ENCODE data around the gene TRIB2. TPM values are rescaled to one million over a fixed set of nuclear protein-coding genes. Genes with fewer than 3 reads are reported as not detected.

Gene TRIB2
- total and polyA plus RNA-seq, 2 donors from 2014 or later = 29.6 to 69.2 TPM

DNA sequence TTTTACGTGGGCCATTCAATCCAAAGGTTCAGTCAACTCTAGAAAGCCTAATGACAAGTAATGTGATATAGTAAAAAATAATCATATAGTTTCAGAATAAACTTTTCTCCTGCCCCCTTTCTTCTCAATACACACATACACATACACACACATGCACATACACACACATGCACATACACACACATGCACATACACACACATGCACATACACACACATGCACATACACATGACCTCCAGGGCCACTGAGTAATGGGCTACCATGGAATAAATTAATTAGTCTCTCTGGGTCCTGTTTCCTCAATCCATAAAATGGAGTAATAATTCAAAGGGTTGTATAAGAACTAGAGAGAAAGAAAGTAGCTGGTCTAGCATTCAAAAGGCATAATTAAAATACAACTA, 5.4 kb upstream of the TRIB2 start:
- TF ChIP-seq, protein P1, sequence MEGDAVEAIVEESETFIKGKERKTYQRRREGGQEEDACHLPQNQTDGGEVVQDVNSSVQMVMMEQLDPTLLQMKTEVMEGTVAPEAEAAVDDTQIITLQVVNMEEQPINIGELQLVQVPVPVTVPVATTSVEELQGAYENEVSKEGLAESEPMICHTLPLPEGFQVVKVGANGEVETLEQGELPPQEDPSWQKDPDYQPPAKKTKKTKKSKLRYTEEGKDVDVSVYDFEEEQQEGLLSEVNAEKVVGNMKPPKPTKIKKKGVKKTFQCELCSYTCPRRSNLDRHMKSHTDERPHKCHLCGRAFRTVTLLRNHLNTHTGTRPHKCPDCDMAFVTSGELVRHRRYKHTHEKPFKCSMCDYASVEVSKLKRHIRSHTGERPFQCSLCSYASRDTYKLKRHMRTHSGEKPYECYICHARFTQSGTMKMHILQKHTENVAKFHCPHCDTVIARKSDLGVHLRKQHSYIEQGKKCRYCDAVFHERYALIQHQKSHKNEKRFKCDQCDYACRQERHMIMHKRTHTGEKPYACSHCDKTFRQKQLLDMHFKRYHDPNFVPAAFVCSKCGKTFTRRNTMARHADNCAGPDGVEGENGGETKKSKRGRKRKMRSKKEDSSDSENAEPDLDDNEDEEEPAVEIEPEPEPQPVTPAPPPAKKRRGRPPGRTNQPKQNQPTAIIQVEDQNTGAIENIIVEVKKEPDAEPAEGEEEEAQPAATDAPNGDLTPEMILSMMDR (IDR thresholded peaks at IDR 0.05; ENCODE audit: borderline replicate concordance, extremely low read depth, insufficient read depth) = no peak
- FAIRE-seq = no peak
- DNase-seq = no peak
- Histone ChIP-seq H3K9me3 (ENCODE audit: control insufficient read depth in 2 of 3, insufficient read depth in 1 of 3, low read length in 3 of 3) (no peaks in the 10 kb centered on the region), H3K4me1 (ENCODE audit: control insufficient read depth in 2 of 3, insufficient read depth in 2 of 3, low read depth in 1 of 3, low read length in 3 of 3) (peaks cover 2 to 19% (median 18%) of the 10 kb centered on the region in 3 donors), H3K4me3 (ENCODE audit: low read length in 3 of 3) (no peak overlapping the region), H3K36me3 (ENCODE audit: control insufficient read depth in 2 of 3, insufficient read depth in 3 of 3, low read length in 3 of 3) (no peaks in the 10 kb centered on the region), H3K27ac (ENCODE audit: low read depth in 2 of 2, low read length in 2 of 2) (no peak overlapping the region), H3K27me3 (ENCODE audit: control insufficient read depth, insufficient read depth, low read length) (no peaks in the 10 kb centered on the region), H3K9ac (ENCODE audit: low read length in 3 of 3) (no peak overlapping the region)
- intact Hi-C loops (cut with DNase I) = no loop called here

GRCh38 chr2:12712881-12713280, 3.9 kb upstream of the TRIB2 start:
- TF ChIP-seq, protein P1 (IDR thresholded peaks at IDR 0.05; ENCODE audit: borderline replicate concordance, extremely low read depth, insufficient read depth) = no peak
- Histone ChIP-seq H3K36me3 (ENCODE audit: control insufficient read depth in 2 of 3, insufficient read depth in 3 of 3, low read length in 3 of 3) (no peaks in the 10 kb centered on the region), H3K4me1 (ENCODE audit: control insufficient read depth in 2 of 3, insufficient read depth in 2 of 3, low read depth in 1 of 3, low read length in 3 of 3) (peaks cover 2 to 19% (median 18%) of the 10 kb centered on the region in 3 donors), H3K9me3 (ENCODE audit: control insufficient read depth in 2 of 3, insufficient read depth in 1 of 3, low read length in 3 of 3) (no peaks in the 10 kb centered on the region), H3K4me3 (ENCODE audit: low read length in 3 of 3) (no peak overlapping the region), H3K9ac (ENCODE audit: low read length in 3 of 3) (no peak overlapping the region), H3K27ac (ENCODE audit: low read depth in 2 of 2, low read length in 2 of 2) (peak overlapping the region in 1 of 2 donors; percentile 24), H3K27me3 (ENCODE audit: control insufficient read depth, insufficient read depth, low read length) (no peaks in the 10 kb centered on the region)
- no peak for DNase-seq
- intact Hi-C loops (cut with DNase I) = no loop called here
- no peak for FAIRE-seq

GRCh38 chr2:12714391-12715221, 2.1 kb upstream of the TRIB2 start:
- Histone ChIP-seq H3K4me1 (ENCODE audit: control insufficient read depth in 2 of 3, insufficient read depth in 2 of 3, low read depth in 1 of 3, low read length in 3 of 3) (peaks cover 2 to 17% (median 16%) of the 10 kb centered on the region in 3 donors), H3K27ac (ENCODE audit: low read depth in 2 of 2, low read length in 2 of 2) (peak overlapping the region; percentile 92 to 94), H3K4me3 (ENCODE audit: low read length in 3 of 3) (no peak overlapping the region), H3K9me3 (ENCODE audit: control insufficient read depth in 2 of 3, insufficient read depth in 1 of 3, low read length in 3 of 3) (no peaks in the 10 kb centered on the region), H3K36me3 (ENCODE audit: control insufficient read depth in 2 of 3, insufficient read depth in 3 of 3, low read length in 3 of 3) (no peaks in the 10 kb centered on the region), H3K27me3 (ENCODE audit: control insufficient read depth, insufficient read depth, low read length) (no peaks in the 10 kb centered on the region), H3K9ac (ENCODE audit: low read length in 3 of 3) (no peak overlapping the region)
- DNase-seq (peak in 1 of 5 donors; percentile 63), FAIRE-seq (no peak)
- TF ChIP-seq, protein P1 (IDR thresholded peaks at IDR 0.05; ENCODE audit: borderline replicate concordance, extremely low read depth, insufficient read depth) = no peak
- intact Hi-C loops (cut with DNase I) = no loop called here
